Skeletal muscle cell (primary cell): ENCODE results near the gene ARG2.

Experiments
- DNase-seq: peaks from one replicate; pipeline ENCODE4 v3.0.0-alpha.2; 2010; ENCODE audit warnings: low read depth
- H3K4me3 ChIP-seq: 2 replicates; pipeline ENCODE4 v1.5.1; 2011; ENCODE audit warnings: low read depth, mild to moderate bottlenecking, control low read depth, low read length, moderate library complexity

The ARG2 gene

GRCh38 chr14:67619446-67620216 lies at the start of gene ARG2:
Gene ARG2 (plus strand): TSS chr14:67619920. CDS start chr14:67619978, 58 bp downstream.
- peak; percentile 59 for DNase-seq
- peak within 1 kb of the TSS; percentile 68 for H3K4me3 ChIP-seq

GRCh38 chr14:67570453-67570852 lies 49.3 kb upstream of the ARG2 start:
- H3K4me3 ChIP-seq: no peak overlapping the region
- no peak for DNase-seq

- no peak overlapping the region for H3K4me3 ChIP-seq
- peak; percentile 6 for DNase-seq
Observed at GRCh38 chr14:67571275-67571990, 48.3 kb upstream of the ARG2 start.

GRCh38 chr14:67571991-67572323 lies 47.8 kb upstream of the ARG2 start:
- H3K4me3 ChIP-seq: no peak overlapping the region
- DNase-seq: no peak

- no peak for DNase-seq
- no peak overlapping the region for H3K4me3 ChIP-seq
Observed at GRCh38 chr14:67572608-67573007, 47.1 kb upstream of the ARG2 start.

- no peak for DNase-seq
- no peak overlapping the region for H3K4me3 ChIP-seq
Observed at GRCh38 chr14:67573228-67574010, 46.3 kb upstream of the ARG2 start.

- H3K4me3 ChIP-seq: no peak overlapping the region
- no peak for DNase-seq
Observed at GRCh38 chr14:67574156-67574555, 45.6 kb upstream of the ARG2 start.

- H3K4me3 ChIP-seq: no peak overlapping the region
- no peak for DNase-seq
Observed at GRCh38 chr14:67574806-67575205, 44.9 kb upstream of the ARG2 start.

GRCh38 chr14:67575684-67576083 lies 44.0 kb upstream of the ARG2 start:
- no peak for DNase-seq
- no peak overlapping the region for H3K4me3 ChIP-seq

- no peak for DNase-seq
- no peak overlapping the region for H3K4me3 ChIP-seq
Observed at GRCh38 chr14:67576216-67576955, 43.3 kb upstream of the ARG2 start.

GRCh38 chr14:67577181-67577808 lies 42.4 kb upstream of the ARG2 start:
- no peak for DNase-seq

GRCh38 chr14:67577909-67578749 lies 41.6 kb upstream of the ARG2 start:
- no peak for DNase-seq
- H3K4me3 ChIP-seq: no peak overlapping the region

More at GRCh38 chr14:67577181-67577808, 42.4 kb upstream of the ARG2 start:
- no peak overlapping the region for H3K4me3 ChIP-seq

GRCh38 chr14:67579040-67579439 lies 40.7 kb upstream of the ARG2 start:
- no peak for DNase-seq
- no peak overlapping the region for H3K4me3 ChIP-seq

- H3K4me3 ChIP-seq: no peak overlapping the region
- DNase-seq: no peak
Observed at GRCh38 chr14:67579636-67580035, 40.1 kb upstream of the ARG2 start.

- DNase-seq: no peak
- H3K4me3 ChIP-seq: no peak overlapping the region
Observed at GRCh38 chr14:67580336-67581171, 39.2 kb upstream of the ARG2 start.

- H3K4me3 ChIP-seq: no peak overlapping the region
- no peak for DNase-seq
Observed at GRCh38 chr14:67581643-67582042, 38.1 kb upstream of the ARG2 start.

- DNase-seq: no peak
- H3K4me3 ChIP-seq: no peak overlapping the region
Observed at GRCh38 chr14:67582061-67582460, 37.7 kb upstream of the ARG2 start.
